Left lobe of liver (tissue), 1 donor: ENCODE measurements around the gene LTO1. TPM values are rescaled to one million over a fixed set of nuclear protein-coding genes. Genes with fewer than 3 reads are reported as not detected.

Experiments used
- total RNA-seq: library from RNA; stranded (reverse); gene quantifications from one replicate; pipeline ENCODE4 v1.2.1, GENCODE V29; 2021
- donor health status: DM: no; HTN: yes; CAD: no.

Gene LTO1
- total RNA-seq, 1 donor from 2014 or later, result 7.6 TPM

Other genes starting within 250 kb of the LTO1 start
- gene LINC01488, start 193.7 kb downstream of the LTO1 start, total RNA-seq, result 27.5 TPM
- 82.6 TPM for gene CCND1, start 34.2 kb downstream of the LTO1 start, total RNA-seq
- gene FGF19, start 28.7 kb upstream of the LTO1 start, total RNA-seq, result 0.15 TPM
- not detected for gene FGF4, start 100.0 kb upstream of the LTO1 start, total RNA-seq
- not detected for gene FGF3, start 144.1 kb upstream of the LTO1 start, total RNA-seq